Thyroid gland (tissue), 4 donors: ENCODE measurements around the gene SUPT16H.

Experiments used
- CTCF ChIP-seq, 6 experiments: fragments of 200-600 bp in 3 of 6; fragments of 450-650 bp in 3 of 6; sonication (generic) in 3 of 6; IDR thresholded peaks; one replicate each; pipeline ENCODE4 v1.5.1; 2016 to 2019; ENCODE audit warnings: antibody characterized with exemption in 6 of 6, mild to moderate bottlenecking in 2 of 6, inconsistent platforms in 1 of 6, moderate library complexity in 1 of 6
- POLR2A ChIP-seq, 2 donors: fragments of 450-650 bp; IDR thresholded peaks; one replicate each; pipeline ENCODE4 v1.6.1; 2017; ENCODE audit warnings: antibody characterized with exemption in 2 of 2, mild to moderate bottlenecking in 2 of 2, moderate library complexity in 1 of 2

- TF ChIP-seq CTCF (IDR thresholded peaks at IDR 0.05) (no peak), POLR2A (IDR thresholded peaks at IDR 0.05) (no peak)
Measured at GRCh38 chr14:21346532-21347135, 37.2 kb downstream of the SUPT16H start.
